Measurements from ENCODE around the gene TMEM175.

TMEM175 gene

DNA sequence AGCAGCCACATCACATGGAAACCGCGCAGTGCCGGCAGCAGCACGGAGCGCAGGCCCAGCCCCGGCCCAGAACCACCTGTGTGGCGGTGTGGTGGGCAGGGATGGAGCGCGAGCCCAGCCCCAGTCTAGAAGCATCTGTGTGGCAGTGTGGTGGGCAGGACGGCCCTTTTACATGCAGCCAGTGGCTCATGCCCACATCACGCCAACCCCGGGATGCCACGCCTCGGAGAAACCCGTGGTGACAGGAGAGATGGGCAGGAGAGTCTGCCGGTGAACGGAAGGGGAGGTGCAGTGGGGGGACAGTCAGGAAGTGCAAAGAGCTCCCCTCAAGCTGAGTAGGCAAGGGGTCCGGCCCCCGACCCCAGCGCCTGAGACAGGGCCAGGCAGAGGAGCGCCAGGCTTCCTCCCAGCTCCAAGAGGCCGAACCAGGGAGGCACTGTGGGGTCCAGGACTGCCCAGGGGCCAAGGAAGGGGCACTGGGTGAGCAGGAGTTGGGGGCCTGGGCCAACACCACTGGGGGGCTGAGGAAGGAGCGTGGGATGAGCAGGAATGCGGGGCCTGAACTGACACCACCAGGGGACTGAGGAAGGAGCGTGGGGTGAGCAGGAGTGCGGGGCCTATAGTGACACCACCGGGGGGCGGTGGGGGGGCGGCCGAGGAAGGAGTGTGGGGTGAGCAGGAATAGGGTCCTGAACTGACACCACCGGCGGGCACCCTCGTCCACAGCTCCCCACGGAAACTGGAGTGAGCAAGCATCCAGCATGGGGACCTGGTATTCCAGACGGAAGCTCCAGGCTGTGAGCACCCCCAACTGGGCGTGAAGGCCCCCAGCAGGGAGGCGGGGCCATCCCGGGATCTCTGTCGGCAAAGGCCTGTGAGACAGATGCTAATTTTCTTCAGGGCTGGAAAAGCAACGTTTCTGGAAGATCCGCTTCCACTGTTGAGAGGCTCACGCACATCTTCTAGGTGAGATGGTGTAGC, 28.9 kb upstream of the TMEM175 start:
- Histone ChIP-seq H2AFZ (ENCODE audit: low read depth, low read length) (no peak overlapping the region), H3K4me3 (ENCODE audit: low read length) (no peak overlapping the region), H3K4me1 (ENCODE audit: insufficient read depth, low read length) (peaks cover 6% of the 10 kb centered on the region), H3K36me3 (ENCODE audit: insufficient read depth, low read length) (peaks cover 3% of the 10 kb centered on the region), H3K9me3 (ENCODE audit: low read length) (no peaks in the 10 kb centered on the region), H3K27me3 (ENCODE audit: insufficient read depth, low read length) (no peaks in the 10 kb centered on the region)

DNA sequence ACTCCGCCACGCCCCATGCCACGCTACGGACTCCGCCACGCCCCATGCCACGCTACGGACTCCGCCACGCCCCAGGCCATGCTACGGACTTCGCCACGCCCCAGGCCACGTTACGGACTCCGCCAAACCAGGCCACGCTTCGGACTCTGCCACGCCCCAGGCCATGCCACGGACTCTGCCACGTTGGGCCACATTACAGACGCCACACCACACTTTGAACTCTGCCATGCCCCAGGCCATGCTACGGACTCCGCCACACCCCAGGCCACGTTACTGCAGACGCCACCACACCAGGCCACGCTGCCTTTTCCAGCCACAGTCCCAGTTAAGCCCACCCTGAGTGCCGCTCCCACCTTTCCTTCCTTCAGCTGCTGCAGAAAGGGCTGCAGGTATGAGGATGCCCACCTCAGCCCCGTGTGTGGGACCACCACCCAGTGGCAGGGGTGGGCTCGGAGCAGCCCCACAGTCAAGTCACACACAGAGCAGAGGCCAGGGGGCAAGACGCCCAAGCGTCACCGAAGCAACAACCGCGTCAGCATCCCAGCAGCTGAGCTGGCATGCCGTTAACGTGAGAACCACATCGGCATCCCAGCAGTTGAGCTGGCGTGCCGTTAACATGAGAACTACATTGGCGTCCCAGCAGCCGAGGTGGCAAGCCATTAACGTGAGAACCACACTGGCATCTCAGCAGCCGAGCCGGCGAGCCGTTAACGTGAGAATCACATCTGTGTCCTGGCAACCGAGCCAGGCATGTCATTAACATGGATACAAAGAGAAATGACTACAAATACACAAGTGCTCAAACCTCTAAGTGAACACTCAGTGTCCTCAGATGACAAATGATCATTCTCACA, 26.5 kb upstream of the TMEM175 start:
- H3K36me3 ChIP-seq (ENCODE audit: insufficient read depth, low read length): peaks cover 12% of the 10 kb centered on the region
- no peak overlapping the region for H3K4me3 ChIP-seq (ENCODE audit: low read length)
- no peaks in the 10 kb centered on the region for H3K9me3 ChIP-seq (ENCODE audit: low read length)
- no peaks in the 10 kb centered on the region for H3K27me3 ChIP-seq (ENCODE audit: insufficient read depth, low read length)
- H2AFZ ChIP-seq (ENCODE audit: low read depth, low read length): no peak overlapping the region
- H3K4me1 ChIP-seq (ENCODE audit: insufficient read depth, low read length): peaks cover 6% of the 10 kb centered on the region

DNA sequence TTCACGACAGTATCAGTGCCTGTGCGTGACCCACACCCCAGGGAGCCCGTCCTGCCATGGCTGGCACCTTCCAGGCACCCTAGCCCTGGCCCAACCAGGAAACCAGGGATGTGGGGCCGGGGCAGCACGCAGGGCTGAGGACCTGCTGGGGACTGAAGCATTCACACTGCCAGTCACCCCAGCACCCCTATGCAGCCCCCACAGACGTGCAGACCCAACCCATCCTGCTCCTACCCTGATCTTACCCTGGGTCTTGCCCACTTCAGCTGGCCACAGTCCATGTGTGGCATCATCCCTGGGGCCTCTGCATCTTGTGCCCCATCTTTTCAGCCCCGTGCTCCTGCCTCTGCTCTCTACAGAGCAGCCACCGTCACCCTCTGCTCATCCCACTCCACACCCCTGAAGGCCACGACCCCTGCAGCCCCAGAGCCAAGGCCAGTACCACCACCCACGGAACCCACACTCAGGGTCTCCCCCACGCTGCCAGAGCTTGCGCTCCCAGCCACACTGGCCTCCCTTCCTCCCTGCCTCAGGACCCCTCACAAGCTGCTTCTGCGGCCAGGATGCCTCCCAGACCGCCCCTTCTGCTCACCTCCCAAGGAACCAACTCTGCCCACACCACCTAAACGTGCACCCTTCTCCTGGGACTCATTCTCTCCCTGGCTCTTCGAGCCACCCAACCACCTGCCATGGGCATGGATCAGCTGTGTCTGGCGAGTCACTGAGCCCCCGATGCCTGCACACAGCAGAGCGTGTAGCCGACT, 25.7 kb upstream of the TMEM175 start:
- Histone ChIP-seq H3K27me3 (ENCODE audit: insufficient read depth, low read length) (no peaks in the 10 kb centered on the region), H3K36me3 (ENCODE audit: insufficient read depth, low read length) (peaks cover 20% of the 10 kb centered on the region), H2AFZ (ENCODE audit: low read depth, low read length) (no peak overlapping the region), H3K4me1 (ENCODE audit: insufficient read depth, low read length) (peaks cover 6% of the 10 kb centered on the region), H3K4me3 (ENCODE audit: low read length) (no peak overlapping the region), H3K9me3 (ENCODE audit: low read length) (no peaks in the 10 kb centered on the region)

GRCh38 chr4:907103-907400, 25.2 kb upstream of the TMEM175 start:
- Histone ChIP-seq H3K36me3 (ENCODE audit: insufficient read depth, low read length) (peaks cover 25% of the 10 kb centered on the region), H2AFZ (ENCODE audit: low read depth, low read length) (no peak overlapping the region), H3K27me3 (ENCODE audit: insufficient read depth, low read length) (no peaks in the 10 kb centered on the region), H3K4me3 (ENCODE audit: low read length) (no peak overlapping the region), H3K9me3 (ENCODE audit: low read length) (no peaks in the 10 kb centered on the region), H3K4me1 (ENCODE audit: insufficient read depth, low read length) (peaks cover 6% of the 10 kb centered on the region)

DNA sequence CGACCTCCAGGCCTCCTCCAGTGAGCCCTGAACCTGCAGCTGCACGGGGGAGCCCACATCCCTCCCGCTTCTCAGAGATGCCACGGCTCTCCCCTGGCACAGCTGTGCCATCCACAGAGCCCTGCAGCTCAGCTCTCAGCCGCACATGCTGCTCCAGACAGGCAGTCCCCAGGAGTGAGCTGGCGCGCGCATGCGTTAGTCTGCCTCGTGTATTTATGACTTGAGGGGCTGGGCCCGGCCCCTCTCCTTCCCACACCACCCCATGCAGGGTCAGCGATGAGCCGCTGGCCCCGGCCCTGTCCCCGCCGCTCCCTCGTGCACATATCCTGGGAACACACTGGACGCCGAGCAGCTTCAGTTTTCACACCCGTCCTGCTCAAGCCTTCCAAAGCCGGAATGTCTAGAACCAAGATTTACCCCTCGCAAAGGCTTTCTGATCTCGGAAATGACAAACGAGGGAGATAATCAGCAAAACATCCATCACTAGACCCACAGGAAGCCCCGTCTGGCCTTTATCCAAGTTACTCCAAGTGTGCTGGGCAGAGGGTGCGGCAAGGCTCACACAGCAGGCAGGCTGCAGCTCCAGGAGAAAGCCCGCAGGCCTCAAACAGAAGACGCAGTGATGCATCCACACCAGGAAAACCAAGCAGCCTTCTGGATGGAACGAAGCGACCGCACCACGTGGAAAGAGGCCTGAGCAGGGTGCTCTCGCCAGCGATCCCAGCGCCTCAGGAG, 24.4 kb upstream of the TMEM175 start:
- Histone ChIP-seq H3K9me3 (ENCODE audit: low read length) (no peaks in the 10 kb centered on the region), H3K27me3 (ENCODE audit: insufficient read depth, low read length) (no peaks in the 10 kb centered on the region), H3K4me1 (ENCODE audit: insufficient read depth, low read length) (peaks cover 6% of the 10 kb centered on the region), H3K36me3 (ENCODE audit: insufficient read depth, low read length) (peaks cover 28% of the 10 kb centered on the region), H3K4me3 (ENCODE audit: low read length) (no peak overlapping the region), H2AFZ (ENCODE audit: low read depth, low read length) (no peak overlapping the region)

- no peaks in the 10 kb centered on the region for H3K27me3 ChIP-seq (ENCODE audit: insufficient read depth, low read length)
- H2AFZ ChIP-seq (ENCODE audit: low read depth, low read length): no peak overlapping the region
- H3K4me1 ChIP-seq (ENCODE audit: insufficient read depth, low read length): peaks cover 6% of the 10 kb centered on the region
- no peak overlapping the region for H3K4me3 ChIP-seq (ENCODE audit: low read length)
- H3K36me3 ChIP-seq (ENCODE audit: insufficient read depth, low read length): peaks cover 26% of the 10 kb centered on the region
- H3K9me3 ChIP-seq (ENCODE audit: low read length): no peaks in the 10 kb centered on the region
Measured at GRCh38 chr4:909131-909571, 23.1 kb upstream of the TMEM175 start.

DNA sequence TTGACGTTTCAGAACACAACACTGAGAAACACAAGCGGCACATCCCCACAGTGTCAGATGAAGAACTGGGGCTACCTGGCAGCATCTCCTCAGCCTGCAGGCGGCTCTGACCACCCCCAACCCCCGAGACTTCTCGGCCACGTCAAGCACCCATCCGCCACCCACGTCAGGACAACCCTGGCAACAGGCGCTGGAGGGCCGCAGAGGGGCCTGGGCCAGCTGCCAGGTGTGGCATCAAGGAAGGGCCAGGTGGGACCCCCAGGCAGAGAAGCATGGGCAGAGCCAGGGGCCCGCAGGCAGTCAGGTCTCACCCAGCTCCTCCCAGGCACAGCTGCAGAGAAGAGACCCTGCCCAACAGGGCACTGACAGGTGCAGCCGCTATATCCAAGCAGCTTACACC, 22.4 kb upstream of the TMEM175 start:
- H3K9me3 ChIP-seq (ENCODE audit: low read length): no peaks in the 10 kb centered on the region

GRCh38 chr4:910366-911091, 21.7 kb upstream of the TMEM175 start:
- no peak overlapping the region for H2AFZ ChIP-seq (ENCODE audit: low read depth, low read length)

More for the DNA sequence above, 22.4 kb upstream of the TMEM175 start:
- peaks cover 26% of the 10 kb centered on the region for H3K36me3 ChIP-seq (ENCODE audit: insufficient read depth, low read length)
- H2AFZ ChIP-seq (ENCODE audit: low read depth, low read length): no peak overlapping the region
- peaks cover 6% of the 10 kb centered on the region for H3K4me1 ChIP-seq (ENCODE audit: insufficient read depth, low read length)
- H3K27me3 ChIP-seq (ENCODE audit: insufficient read depth, low read length): no peaks in the 10 kb centered on the region
- H3K4me3 ChIP-seq (ENCODE audit: low read length): no peak overlapping the region

GRCh38 chr4:911221-911751, 21.0 kb upstream of the TMEM175 start:
- Histone ChIP-seq H2AFZ (ENCODE audit: low read depth, low read length) (no peak overlapping the region), H3K27me3 (ENCODE audit: insufficient read depth, low read length) (no peaks in the 10 kb centered on the region), H3K9me3 (ENCODE audit: low read length) (no peaks in the 10 kb centered on the region), H3K4me1 (ENCODE audit: insufficient read depth, low read length) (peaks cover 2% of the 10 kb centered on the region), H3K36me3 (ENCODE audit: insufficient read depth, low read length) (peaks cover 26% of the 10 kb centered on the region), H3K4me3 (ENCODE audit: low read length) (no peak overlapping the region)

More at GRCh38 chr4:910366-911091, 21.7 kb upstream of the TMEM175 start:
- Histone ChIP-seq H3K27me3 (ENCODE audit: insufficient read depth, low read length) (no peaks in the 10 kb centered on the region), H3K36me3 (ENCODE audit: insufficient read depth, low read length) (peaks cover 26% of the 10 kb centered on the region), H3K9me3 (ENCODE audit: low read length) (no peaks in the 10 kb centered on the region), H3K4me1 (ENCODE audit: insufficient read depth, low read length) (peaks cover 6% of the 10 kb centered on the region), H3K4me3 (ENCODE audit: low read length) (no peak overlapping the region)

DNA sequence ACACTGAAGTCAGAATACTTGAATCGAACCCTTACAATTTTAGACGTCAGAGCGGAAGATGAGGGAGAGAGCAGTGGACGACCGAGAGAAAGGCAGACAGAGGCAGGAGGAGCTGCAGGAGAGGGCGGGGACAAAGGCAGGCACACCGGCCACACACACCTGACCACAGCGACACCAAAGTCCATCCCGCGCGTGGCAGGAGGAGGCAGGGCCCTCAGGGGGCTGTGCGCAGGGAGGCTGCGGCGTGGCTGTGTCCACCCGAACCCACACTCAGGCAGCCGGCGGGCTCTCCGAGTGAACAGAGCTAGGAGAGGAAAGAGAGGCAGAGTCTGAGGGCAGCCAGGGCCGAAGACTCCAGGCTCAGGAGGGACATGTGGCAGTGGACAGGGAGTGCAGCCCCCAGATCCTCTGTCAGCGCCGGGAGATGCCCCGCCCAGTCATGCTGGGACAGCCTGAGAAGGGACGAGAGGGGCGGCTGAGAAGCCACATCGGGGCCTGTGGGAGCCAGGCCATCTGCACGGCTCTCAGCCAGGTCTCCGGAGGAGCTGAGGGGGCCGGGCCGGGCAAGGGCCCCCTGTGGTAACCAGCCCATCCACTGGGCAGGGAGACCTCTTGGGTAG, 20.3 kb upstream of the TMEM175 start:
- H3K9me3 ChIP-seq (ENCODE audit: low read length): no peaks in the 10 kb centered on the region
- H3K4me1 ChIP-seq (ENCODE audit: insufficient read depth, low read length): no peaks in the 10 kb centered on the region
- no peak overlapping the region for H2AFZ ChIP-seq (ENCODE audit: low read depth, low read length)
- H3K4me3 ChIP-seq (ENCODE audit: low read length): no peak overlapping the region
- H3K36me3 ChIP-seq (ENCODE audit: insufficient read depth, low read length): peaks cover 26% of the 10 kb centered on the region
- H3K27me3 ChIP-seq (ENCODE audit: insufficient read depth, low read length): no peaks in the 10 kb centered on the region

GRCh38 chr4:912548-913279, 19.5 kb upstream of the TMEM175 start:
- Histone ChIP-seq H3K9me3 (ENCODE audit: low read length) (peaks cover 2% of the 10 kb centered on the region), H3K4me1 (ENCODE audit: insufficient read depth, low read length) (no peaks in the 10 kb centered on the region), H3K4me3 (ENCODE audit: low read length) (no peak overlapping the region), H3K36me3 (ENCODE audit: insufficient read depth, low read length) (peaks cover 26% of the 10 kb centered on the region), H3K27me3 (ENCODE audit: insufficient read depth, low read length) (no peaks in the 10 kb centered on the region), H2AFZ (ENCODE audit: low read depth, low read length) (no peak overlapping the region)

All from neuron (in vitro differentiated cells).